HepG2 (cell line): ENCODE results near the gene SPACA4. TPM values are rescaled to one million over a fixed set of nuclear protein-coding genes. Genes with fewer than 3 reads are reported as not detected.
A peak's percentile ranks its signal among the peaks of the same experiment; 100 is the strongest.

ENCODE experiments used
- GABPB1 ChIP-seq: IDR thresholded peaks from 2 replicates; pipeline ENCODE4 v1.6.1; 2016; ENCODE audit warnings: mild to moderate bottlenecking, missing genetic modification reagents, moderate library complexity, missing compliant biosample characterization
- PHF8 ChIP-seq: sonication (generic); formaldehyde crosslinking; IDR thresholded peaks from 2 replicates; pipeline ENCODE4 v1.5.0; 2020; ENCODE audit warnings: missing genetic modification reagents
- TARDBP ChIP-seq: sonication (generic); formaldehyde crosslinking; IDR thresholded peaks from 2 replicates; pipeline ENCODE4 v1.8.0; 2022; ENCODE audit warnings: mild to moderate bottlenecking, missing genetic modification reagents
- THAP11 ChIP-seq: IDR thresholded peaks from 2 replicates; pipeline ENCODE4 v1.6.1; 2016; ENCODE audit warnings: missing biosample characterization, missing genetic modification reagents
- ZEB1 ChIP-seq: IDR thresholded peaks from 2 replicates; pipeline ENCODE4 v1.6.1; 2012; ENCODE audit warnings: mild to moderate bottlenecking, low read depth, inconsistent platforms; ENCODE audit not compliant: insufficient replicate concordance
- ZNF264 ChIP-seq: sonication (generic); formaldehyde crosslinking; IDR thresholded peaks from 2 replicates; pipeline ENCODE4 v1.4.0; 2020; ENCODE audit warnings: missing genetic modification reagents
- ZNF713 ChIP-seq: sonication (generic); formaldehyde crosslinking; IDR thresholded peaks from 2 replicates; pipeline ENCODE4 v1.4.0; 2020; ENCODE audit warnings: mild to moderate bottlenecking, missing genetic modification reagents
- ZSCAN21 ChIP-seq: sonication (generic); formaldehyde crosslinking; IDR thresholded peaks from 2 replicates; pipeline ENCODE4 v1.8.0; 2022; ENCODE audit warnings: mild to moderate bottlenecking, missing genetic modification reagents, moderate library complexity, borderline replicate concordance
- polyA plus RNA-seq, 8 experiments: library from polyadenylated mRNA; depleted of rRNA in 3 of 8; stranded (reverse) in 7 of 8; unstranded in 1 of 8; fragments of >200 nt; fragmentation: Illumina TruSeq in 4 of 8; extraction: Trizol in 4 of 8; gene quantifications; 2 replicates each; pipeline versions ENCODE4 v1.2.1 to v1.2.3, GENCODE V29; 2011 to 2016; ENCODE audit warnings: low read depth in 4 of 8, missing spikeins in 1 of 8, mixed read lengths in 1 of 8; ENCODE audit not compliant: insufficient read depth in 1 of 8
- total RNA-seq, 5 experiments: library from RNA; depleted of rRNA; stranded (reverse); fragments of >200 nt; fragmentation: Illumina TruSeq; extraction: Trizol; gene quantifications; 2 replicates each; pipeline ENCODE4 v1.2.3, GENCODE V29; 2016; ENCODE audit warnings: low read depth in 1 of 5
- TF ChIP-seq, protein P1 (sequence below): sonication (generic); formaldehyde crosslinking; IDR thresholded peaks from 2 replicates; pipeline ENCODE4 v1.4.0; 2020; ENCODE audit warnings: mild to moderate bottlenecking, missing genetic modification reagents
- TF ChIP-seq, protein P2 (sequence below): sonication (generic); formaldehyde crosslinking; IDR thresholded peaks from 2 replicates; pipeline ENCODE4 v1.8.0; 2022; ENCODE audit warnings: missing genetic modification reagents, mild to moderate bottlenecking, inconsistent platforms, borderline replicate concordance
- TF ChIP-seq, protein P3 (sequence below): sonication (generic); formaldehyde crosslinking; IDR thresholded peaks from 2 replicates; pipeline ENCODE4 v1.8.0; 2022; ENCODE audit warnings: mild to moderate bottlenecking, missing genetic modification reagents
- TF ChIP-seq, protein P4 (sequence below): sonication (generic); formaldehyde crosslinking; IDR thresholded peaks from 2 replicates; pipeline ENCODE4 v1.4.0; 2020; ENCODE audit warnings: mild to moderate bottlenecking, missing genetic modification reagents
- TF ChIP-seq, protein P5 (sequence below): sonication (generic); formaldehyde crosslinking; IDR thresholded peaks from 2 replicates; pipeline ENCODE4 v1.5.1; 2020; ENCODE audit warnings: mild to moderate bottlenecking, moderate library complexity, missing genetic modification reagents
- TF ChIP-seq, protein P6 (sequence below): sonication (generic); formaldehyde crosslinking; IDR thresholded peaks from 2 replicates; pipeline ENCODE4 v1.8.0; 2022; ENCODE audit warnings: low read depth, missing genetic modification reagents
- TF ChIP-seq, protein P7 (sequence below): sonication (generic); formaldehyde crosslinking; IDR thresholded peaks from 2 replicates; pipeline ENCODE4 v1.9.0; 2021; ENCODE audit warnings: missing genetic modification reagents, borderline replicate concordance
- TF ChIP-seq, protein P8 (sequence below): sonication (generic); formaldehyde crosslinking; IDR thresholded peaks from 2 replicates; pipeline ENCODE4 v1.5.0; 2020; ENCODE audit warnings: mild to moderate bottlenecking, missing genetic modification reagents

SPACA4 gene
- total and polyA plus RNA-seq, 2 of the 13 experiments (the other 11 are each of a cell fraction or from before 2014, with no cell fraction given): not detected

DNA sequence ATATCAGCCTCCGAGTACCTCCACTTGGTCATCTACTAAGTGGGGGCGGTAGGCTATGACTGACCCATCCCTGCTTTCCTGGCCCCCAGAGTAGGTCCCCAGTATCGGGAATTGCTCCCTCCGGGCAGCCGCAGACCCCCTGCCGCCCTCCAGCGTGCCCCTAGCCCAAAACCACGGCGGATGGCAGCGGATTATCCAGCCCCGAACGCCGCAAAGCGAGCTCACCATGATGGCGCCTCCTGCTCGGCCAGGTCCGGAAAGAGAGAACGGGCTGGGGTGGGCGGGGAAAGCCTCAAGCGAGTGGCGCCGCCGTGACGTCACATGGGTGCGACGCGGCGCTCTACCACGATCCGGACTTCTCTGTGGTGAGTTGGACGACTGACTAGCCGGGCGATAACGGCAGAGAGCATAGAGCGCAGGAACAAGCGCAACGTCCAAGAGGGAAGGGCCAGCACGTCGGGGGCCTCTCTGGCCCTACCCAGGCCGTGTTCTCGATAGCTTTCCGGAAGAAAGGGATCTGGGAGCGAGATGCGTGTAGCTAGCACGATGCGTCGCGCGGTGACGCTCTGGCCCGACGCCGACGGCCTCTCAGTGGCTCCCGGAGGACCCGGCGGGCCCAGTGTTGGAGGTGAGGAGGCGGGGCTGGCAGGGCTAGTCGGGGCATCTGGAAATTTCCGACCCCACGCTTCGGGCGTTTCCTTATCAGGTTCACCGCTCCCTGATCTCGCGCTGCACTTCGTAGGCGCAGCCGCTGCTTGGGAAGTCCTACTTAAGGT lies 12.6 kb downstream of the SPACA4 start, which contains the start of the genes RPL18 and SPHK2 (continued):
- TF ChIP-seq, protein P1, sequence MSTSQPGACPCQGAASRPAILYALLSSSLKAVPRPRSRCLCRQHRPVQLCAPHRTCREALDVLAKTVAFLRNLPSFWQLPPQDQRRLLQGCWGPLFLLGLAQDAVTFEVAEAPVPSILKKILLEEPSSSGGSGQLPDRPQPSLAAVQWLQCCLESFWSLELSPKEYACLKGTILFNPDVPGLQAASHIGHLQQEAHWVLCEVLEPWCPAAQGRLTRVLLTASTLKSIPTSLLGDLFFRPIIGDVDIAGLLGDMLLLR (CRISPR knock-in tag): no peak; the same call in 1 of the 2 replicates
- TF ChIP-seq ZEB1 (no peak), ZNF713 (CRISPR knock-in tag) (no peak), ZNF264 (CRISPR knock-in tag) (peak; percentile 6; the same call in 1 of the 2 replicates), PHF8 (peak; percentile 89), TARDBP (CRISPR knock-in tag) (peak; percentile 95), THAP11 (CRISPR knock-in tag) (peak; percentile 98), ZSCAN21 (CRISPR knock-in tag) (peak; percentile 86; the same call in 1 of the 2 replicates), GABPB1 (CRISPR knock-in tag) (peak; percentile 99)
- TF ChIP-seq, protein P2, sequence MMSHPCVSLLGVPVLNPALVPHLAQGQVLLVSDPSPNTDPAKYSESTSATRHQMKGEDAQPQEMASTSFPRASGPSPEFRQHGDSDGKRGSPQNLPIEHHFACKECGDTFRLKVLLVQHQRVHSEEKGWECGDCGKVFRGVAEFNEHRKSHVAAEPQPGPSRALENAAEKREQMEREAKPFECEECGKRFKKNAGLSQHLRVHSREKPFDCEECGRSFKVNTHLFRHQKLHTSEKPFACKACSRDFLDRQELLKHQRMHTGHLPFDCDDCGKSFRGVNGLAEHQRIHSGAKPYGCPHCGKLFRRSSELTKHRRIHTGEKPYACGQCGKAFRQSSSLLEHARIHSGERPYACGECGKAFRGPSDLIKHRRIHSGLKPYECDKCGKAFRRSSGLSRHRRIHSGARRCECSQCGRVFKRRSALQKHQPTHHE (CRISPR knock-in tag): peak; percentile 88; the same call in 1 of the 2 replicates
- TF ChIP-seq, protein P3, sequence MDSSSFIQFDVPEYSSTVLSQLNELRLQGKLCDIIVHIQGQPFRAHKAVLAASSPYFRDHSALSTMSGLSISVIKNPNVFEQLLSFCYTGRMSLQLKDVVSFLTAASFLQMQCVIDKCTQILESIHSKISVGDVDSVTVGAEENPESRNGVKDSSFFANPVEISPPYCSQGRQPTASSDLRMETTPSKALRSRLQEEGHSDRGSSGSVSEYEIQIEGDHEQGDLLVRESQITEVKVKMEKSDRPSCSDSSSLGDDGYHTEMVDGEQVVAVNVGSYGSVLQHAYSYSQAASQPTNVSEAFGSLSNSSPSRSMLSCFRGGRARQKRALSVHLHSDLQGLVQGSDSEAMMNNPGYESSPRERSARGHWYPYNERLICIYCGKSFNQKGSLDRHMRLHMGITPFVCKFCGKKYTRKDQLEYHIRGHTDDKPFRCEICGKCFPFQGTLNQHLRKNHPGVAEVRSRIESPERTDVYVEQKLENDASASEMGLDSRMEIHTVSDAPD (CRISPR knock-in tag): no peak
- TF ChIP-seq, protein P4, sequence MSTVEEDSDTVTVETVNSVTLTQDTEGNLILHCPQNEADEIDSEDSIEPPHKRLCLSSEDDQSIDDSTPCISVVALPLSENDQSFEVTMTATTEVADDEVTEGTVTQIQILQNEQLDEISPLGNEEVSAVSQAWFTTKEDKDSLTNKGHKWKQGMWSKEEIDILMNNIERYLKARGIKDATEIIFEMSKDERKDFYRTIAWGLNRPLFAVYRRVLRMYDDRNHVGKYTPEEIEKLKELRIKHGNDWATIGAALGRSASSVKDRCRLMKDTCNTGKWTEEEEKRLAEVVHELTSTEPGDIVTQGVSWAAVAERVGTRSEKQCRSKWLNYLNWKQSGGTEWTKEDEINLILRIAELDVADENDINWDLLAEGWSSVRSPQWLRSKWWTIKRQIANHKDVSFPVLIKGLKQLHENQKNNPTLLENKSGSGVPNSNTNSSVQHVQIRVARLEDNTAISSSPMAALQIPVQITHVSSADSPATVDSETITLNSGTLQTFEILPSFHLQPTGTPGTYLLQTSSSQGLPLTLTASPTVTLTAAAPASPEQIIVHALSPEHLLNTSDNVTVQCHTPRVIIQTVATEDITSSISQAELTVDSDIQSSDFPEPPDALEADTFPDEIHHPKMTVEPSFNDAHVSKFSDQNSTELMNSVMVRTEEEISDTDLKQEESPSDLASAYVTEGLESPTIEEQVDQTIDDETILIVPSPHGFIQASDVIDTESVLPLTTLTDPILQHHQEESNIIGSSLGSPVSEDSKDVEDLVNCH: no peak
- TF ChIP-seq, protein P5, sequence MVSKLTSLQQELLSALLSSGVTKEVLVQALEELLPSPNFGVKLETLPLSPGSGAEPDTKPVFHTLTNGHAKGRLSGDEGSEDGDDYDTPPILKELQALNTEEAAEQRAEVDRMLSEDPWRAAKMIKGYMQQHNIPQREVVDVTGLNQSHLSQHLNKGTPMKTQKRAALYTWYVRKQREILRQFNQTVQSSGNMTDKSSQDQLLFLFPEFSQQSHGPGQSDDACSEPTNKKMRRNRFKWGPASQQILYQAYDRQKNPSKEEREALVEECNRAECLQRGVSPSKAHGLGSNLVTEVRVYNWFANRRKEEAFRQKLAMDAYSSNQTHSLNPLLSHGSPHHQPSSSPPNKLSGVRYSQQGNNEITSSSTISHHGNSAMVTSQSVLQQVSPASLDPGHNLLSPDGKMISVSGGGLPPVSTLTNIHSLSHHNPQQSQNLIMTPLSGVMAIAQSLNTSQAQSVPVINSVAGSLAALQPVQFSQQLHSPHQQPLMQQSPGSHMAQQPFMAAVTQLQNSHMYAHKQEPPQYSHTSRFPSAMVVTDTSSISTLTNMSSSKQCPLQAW: peak; percentile 79; the same call in 1 of the 2 replicates
- TF ChIP-seq, protein P6, sequence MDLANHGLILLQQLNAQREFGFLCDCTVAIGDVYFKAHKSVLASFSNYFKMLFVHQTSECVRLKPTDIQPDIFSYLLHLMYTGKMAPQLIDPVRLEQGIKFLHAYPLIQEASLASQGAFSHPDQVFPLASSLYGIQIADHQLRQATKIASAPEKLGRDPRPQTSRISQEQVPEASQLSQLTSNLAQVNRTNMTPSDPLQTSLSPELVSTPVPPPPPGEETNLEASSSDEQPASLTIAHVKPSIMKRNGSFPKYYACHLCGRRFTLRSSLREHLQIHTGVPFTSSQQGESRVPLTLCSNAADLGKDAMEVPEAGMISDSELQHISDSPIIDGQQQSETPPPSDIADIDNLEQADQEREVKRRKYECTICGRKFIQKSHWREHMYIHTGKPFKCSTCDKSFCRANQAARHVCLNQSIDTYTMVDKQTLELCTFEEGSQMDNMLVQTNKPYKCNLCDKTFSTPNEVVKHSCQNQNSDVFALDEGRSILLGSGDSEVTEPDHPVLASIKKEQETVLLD (CRISPR knock-in tag): peak; percentile 96
- TF ChIP-seq, protein P7, sequence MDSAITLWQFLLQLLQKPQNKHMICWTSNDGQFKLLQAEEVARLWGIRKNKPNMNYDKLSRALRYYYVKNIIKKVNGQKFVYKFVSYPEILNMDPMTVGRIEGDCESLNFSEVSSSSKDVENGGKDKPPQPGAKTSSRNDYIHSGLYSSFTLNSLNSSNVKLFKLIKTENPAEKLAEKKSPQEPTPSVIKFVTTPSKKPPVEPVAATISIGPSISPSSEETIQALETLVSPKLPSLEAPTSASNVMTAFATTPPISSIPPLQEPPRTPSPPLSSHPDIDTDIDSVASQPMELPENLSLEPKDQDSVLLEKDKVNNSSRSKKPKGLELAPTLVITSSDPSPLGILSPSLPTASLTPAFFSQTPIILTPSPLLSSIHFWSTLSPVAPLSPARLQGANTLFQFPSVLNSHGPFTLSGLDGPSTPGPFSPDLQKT: no peak; the same call in 1 of the 2 replicates
- TF ChIP-seq, protein P8, sequence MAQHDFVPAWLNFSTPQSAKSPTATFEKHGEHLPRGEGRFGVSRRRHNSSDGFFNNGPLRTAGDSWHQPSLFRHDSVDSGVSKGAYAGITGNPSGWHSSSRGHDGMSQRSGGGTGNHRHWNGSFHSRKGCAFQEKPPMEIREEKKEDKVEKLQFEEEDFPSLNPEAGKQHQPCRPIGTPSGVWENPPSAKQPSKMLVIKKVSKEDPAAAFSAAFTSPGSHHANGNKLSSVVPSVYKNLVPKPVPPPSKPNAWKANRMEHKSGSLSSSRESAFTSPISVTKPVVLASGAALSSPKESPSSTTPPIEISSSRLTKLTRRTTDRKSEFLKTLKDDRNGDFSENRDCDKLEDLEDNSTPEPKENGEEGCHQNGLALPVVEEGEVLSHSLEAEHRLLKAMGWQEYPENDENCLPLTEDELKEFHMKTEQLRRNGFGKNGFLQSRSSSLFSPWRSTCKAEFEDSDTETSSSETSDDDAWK (CRISPR knock-in tag): no peak
